ENCODE data around the gene FGF13.

Gene FGF13

DNA sequence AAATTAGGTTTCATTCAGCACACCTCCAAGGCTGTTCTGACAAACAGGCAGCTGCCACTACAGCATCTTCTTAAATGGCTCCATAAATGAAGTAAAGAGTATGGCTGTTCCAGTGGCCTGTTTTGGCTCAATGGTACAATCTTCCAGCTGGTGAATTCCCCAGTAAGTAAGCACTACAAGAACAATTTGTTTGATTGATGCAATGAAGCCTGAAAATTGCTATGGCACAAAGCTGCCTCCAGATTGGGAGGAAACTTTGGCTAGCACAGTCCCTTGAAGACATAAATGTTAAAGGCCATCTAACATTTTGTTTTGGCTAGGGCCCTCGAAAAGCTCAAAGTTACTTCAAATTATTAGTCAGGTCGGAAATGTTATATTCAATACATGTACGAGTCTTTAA is 47.5 kb downstream of the FGF13 start:
- no peak for DNase-seq (ENCODE audit: low spot score)

DNA sequence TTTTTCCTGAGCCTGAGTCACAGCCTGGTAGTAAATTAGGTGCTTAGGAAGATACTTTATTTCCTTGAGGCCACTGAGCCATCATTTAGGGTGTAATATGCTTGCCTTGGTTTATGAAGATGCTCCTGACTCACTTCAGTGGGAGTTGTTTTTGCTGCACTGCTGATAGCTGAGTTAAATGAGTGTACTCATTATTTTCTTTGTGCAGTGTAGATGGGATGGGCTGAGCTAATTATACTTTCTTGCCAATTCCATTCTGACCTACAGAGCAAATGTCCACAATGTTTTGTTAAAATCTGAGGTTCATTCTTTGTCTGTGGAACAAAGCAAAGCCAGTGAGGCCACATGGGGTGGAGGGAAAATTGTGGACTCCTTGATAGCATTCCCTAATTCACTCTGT is 60.0 kb downstream of the FGF13 start:
- DNase-seq (ENCODE audit: low spot score): no peak

DNA sequence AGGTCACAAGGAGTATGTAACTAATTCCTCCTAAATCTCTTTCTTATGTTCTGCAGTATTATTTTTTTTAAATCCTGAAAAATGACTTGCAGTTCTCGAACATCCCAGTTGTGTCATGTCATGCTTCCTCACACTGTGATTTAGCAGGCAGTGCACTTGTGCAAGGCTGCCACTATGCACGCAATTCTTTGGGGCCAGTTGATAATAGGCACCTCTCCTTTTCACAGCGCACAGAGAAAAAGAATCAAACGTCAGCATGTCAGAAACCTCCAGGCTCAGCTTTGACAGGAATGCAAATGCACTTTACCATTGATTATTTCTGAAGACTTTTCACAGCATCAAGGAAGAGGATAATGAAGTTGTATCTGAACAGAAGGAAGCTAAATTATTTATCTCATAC is 62.9 kb downstream of the FGF13 start:
- DNase-seq (ENCODE audit: low spot score): no peak

DNA sequence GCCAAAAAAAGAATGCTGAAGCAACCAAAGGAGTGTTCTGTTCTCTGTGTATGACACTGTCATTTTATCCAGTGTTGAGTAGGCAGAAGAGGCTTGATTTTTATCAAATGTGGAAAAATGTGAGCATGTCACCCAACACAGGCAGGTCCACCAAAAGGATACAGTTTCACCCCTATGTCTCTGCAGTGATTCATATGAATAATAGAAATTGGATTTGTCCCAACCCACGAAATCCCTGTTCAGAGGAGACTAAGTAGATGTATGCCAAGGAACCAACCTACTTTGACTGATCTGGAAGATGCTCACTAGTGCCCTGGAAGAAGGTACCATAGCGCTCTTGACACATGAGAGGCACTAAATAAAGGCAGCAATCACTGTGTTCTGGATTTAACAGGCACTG is 72.5 kb downstream of the FGF13 start:
- no peak for DNase-seq (ENCODE audit: low spot score)
